ACC112 (cell line): ENCODE results near the gene POTEI.
A peak's percentile ranks its signal among the peaks of the same experiment; 100 is the strongest.
"Not testable (repeated sequence)": the region's sequence is repeated elsewhere in the genome, so short reads cannot be mapped to it uniquely, and the experiment has no call there.

Source experiments
- H2AFZ ChIP-seq: fragments of 200-600 bp; sonication (generic); one replicate; pipeline ENCODE4 v1.6.0; 2017; ENCODE audit warnings: antibody characterized with exemption, low read length; ENCODE audit not compliant: unreplicated experiment
- H3K27ac ChIP-seq: fragments of 200-600 bp; sonication (generic); 2 replicates; pipeline ENCODE4 v1.5.1; 2014; ENCODE audit warnings: low read depth, mild to moderate bottlenecking, antibody characterized with exemption, low read length, moderate library complexity
- H3K27me3 ChIP-seq: fragments of 200-600 bp; sonication (generic); 2 replicates; pipeline ENCODE4 v1.6.1; 2014; ENCODE audit warnings: mild to moderate bottlenecking, antibody characterized with exemption, low read length, moderate library complexity, mixed read lengths; ENCODE audit not compliant: insufficient read depth
- H3K36me3 ChIP-seq: fragments of 200-600 bp; sonication (generic); 2 replicates; pipeline ENCODE4 v1.6.1; 2016; ENCODE audit warnings: mild to moderate bottlenecking, antibody characterized with exemption, low read length, moderate library complexity, mixed read lengths; ENCODE audit not compliant: insufficient read depth
- H3K4me1 ChIP-seq: fragments of 200-600 bp; sonication (generic); one replicate; pipeline ENCODE4 v1.6.1; 2016; ENCODE audit warnings: low read length, mixed read lengths; ENCODE audit not compliant: insufficient read depth, unreplicated experiment, control insufficient read depth
- H3K4me3 ChIP-seq: fragments of 200-600 bp; sonication (generic); 2 replicates; pipeline ENCODE4 v1.5.1; 2014; ENCODE audit warnings: mild to moderate bottlenecking, low read depth, low read length
- H3K79me2 ChIP-seq: fragments of 200-600 bp; sonication (generic); one replicate; pipeline ENCODE4 v1.6.0; 2016; ENCODE audit warnings: low read length; ENCODE audit not compliant: control insufficient read depth, unreplicated experiment, insufficient read depth

POTEI gene

DNA sequence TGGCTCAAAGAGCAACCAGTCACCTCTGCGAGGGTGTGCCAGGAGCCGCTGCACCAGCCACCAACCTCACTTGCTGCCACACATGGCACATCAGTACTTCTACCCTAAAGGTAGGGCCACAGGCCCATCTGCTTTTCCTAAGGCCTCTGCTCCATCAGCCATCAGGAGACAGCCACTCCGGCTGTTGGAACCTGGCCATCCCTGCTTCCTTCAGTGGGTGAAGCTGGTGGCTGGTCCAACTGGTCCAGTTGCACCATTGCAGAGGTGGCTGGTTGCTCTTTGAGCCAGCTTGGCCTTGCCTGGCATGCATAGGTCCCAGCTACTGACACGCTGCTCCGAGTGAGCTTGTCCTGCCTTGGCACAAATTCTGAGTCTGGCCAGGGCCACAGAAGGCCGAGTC lies 53.7 kb downstream of the POTEI start:
- H3K4me1 ChIP-seq, H3K27ac ChIP-seq, H3K79me2 ChIP-seq, H3K27me3 ChIP-seq, H3K4me3 ChIP-seq, H2AFZ ChIP-seq, H3K36me3 ChIP-seq: not testable (repeated sequence)

DNA sequence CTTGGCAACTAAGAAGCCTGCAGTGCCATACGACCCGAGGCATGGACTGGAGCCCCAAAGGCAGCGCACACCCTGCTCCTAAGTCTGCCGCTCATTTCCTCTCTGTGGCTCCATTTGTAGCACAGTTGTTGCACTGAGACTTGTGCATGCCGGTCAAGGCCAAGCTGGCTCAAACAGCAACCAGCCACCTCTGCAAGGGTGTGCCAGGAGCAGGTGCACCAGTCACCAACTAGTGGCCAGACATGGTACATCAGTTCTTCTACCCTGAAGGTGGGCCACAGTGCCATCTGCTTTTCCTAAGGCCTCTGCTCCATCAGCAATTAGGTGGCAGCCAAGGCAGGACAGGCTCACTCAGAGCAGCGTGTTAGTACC lies 54.4 kb downstream of the POTEI start:
- not testable (repeated sequence) for H2AFZ ChIP-seq, H3K27ac ChIP-seq, H3K4me1 ChIP-seq, H3K27me3 ChIP-seq, H3K36me3 ChIP-seq, H3K79me2 ChIP-seq, H3K4me3 ChIP-seq

DNA sequence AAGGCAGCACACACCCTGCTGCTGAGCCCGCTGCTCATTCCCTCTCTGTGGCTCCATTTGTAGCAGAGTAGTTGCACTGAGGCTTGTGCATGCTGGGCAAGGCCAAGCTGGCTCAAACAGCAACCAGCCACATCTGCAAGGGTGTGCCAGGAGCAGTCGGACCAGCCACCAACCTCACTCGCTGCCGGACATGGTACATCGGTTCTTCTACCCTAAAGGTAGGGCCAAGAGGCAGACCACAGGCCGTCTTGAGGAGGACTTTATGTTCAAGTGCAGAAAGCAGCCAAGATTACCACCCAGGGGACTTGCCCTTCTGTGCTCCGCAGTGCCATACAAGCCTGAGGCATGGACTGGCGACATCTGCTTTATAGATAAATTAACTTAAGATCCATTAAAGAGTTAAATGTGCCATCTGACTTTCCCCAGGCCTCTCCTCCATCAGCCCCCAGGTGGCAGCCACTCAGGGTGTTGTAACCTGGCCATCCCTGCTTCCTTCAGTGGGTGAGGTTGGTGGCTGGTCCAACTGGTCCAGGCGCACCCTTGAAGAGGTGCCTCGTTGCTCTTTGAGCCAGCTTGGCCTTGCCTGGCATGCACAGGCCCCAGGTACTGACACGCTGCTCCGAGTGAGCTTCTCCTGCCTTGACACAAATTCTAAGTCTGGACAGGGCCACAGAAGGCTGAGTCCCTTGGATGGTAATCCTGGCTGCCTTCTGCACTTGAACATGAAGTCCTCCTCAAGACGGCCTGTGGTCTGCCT lies 55.0 kb downstream of the POTEI start:
- H3K27ac ChIP-seq, H3K79me2 ChIP-seq, H3K27me3 ChIP-seq, H3K4me1 ChIP-seq, H3K4me3 ChIP-seq, H2AFZ ChIP-seq, H3K36me3 ChIP-seq: not testable (repeated sequence)

DNA sequence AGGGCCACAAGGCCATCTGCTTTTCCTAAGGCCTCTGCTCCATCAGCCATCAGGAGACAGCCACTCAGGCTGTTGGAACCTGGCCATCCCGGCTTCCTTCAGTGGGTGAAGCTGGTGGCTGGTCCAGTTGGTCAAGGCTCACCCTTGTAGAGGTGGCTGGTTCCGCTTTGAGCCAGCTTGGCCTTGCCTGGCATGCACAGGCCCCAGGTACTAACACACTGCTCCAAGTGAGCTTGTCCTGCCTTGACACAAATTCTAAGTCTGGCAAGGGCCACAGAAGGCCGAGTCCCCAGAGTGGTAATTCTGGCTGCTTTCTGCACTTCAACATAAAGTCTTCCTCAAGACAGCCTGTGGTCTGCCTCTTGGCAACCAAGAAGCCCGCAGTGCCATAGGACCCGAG lies 56.2 kb downstream of the POTEI start:
- H3K36me3 ChIP-seq, H3K79me2 ChIP-seq, H3K4me3 ChIP-seq, H3K27ac ChIP-seq, H3K27me3 ChIP-seq, H3K4me1 ChIP-seq, H2AFZ ChIP-seq: not testable (repeated sequence)

DNA sequence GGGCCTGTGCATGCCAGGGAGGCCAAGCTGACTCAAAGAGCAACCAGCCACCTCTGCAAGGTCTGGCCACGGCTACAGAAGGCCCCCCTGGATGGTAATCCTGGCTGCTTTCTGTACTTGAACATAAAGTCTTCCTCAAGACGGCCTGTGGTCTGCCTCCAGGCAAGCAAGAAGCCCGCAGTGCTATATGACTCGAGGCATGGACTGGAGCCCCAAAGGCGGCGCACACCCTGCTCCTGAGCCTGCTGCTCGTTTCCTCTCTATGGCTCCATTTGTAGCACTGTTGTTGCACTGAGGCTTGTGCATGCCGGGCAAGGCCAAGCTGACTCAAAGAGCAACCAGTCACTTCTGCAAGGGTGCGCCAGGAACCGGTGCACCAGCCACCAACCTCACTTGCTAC lies 57.3 kb downstream of the POTEI start:
- not testable (repeated sequence) for H3K36me3 ChIP-seq, H3K4me1 ChIP-seq, H3K27ac ChIP-seq, H3K79me2 ChIP-seq, H3K27me3 ChIP-seq, H2AFZ ChIP-seq, H3K4me3 ChIP-seq

DNA sequence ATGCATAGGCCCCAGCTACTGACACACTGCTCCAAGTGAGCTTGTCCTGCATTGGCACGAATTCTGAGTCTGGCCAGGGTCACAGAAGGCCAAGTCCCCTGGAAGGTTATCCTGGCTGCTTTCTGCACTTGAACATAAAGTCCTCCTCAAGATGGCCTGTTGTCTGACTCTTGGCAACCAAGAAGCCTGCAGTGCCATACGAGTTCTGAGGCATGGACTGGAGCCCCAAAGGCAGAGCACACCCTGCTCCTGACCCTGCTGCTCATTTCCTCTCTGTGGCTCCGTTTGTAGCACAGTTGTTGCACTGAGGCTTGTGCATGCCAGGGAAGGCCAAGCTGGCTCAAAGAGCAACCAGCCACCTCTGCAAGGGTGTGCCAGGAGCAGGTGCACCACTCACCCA lies 57.9 kb downstream of the POTEI start:
- H3K79me2 ChIP-seq, H3K27me3 ChIP-seq, H2AFZ ChIP-seq, H3K4me1 ChIP-seq, H3K36me3 ChIP-seq, H3K27ac ChIP-seq, H3K4me3 ChIP-seq: not testable (repeated sequence)

DNA sequence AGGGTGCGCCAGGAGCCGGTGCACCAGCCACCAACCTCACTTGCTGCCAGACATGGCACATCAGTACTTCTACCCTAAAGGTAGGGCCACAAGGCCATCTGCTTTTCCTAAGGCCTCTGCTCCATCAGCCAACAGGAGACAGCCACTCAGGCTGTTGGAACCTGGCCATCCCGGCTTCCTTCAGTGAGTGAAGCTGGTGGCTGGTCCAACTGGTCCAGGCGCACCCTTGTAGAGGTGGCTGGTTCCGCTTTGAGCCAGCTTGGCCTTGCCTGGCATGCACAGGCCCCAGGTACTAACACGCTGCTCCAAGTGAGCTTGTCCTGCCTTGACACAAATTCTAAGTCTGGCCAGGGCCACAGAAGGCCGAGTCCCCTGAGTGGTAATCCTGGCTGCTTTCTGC lies 58.8 kb downstream of the POTEI start:
- not testable (repeated sequence) for H3K36me3 ChIP-seq, H3K4me1 ChIP-seq, H2AFZ ChIP-seq, H3K4me3 ChIP-seq, H3K27ac ChIP-seq, H3K79me2 ChIP-seq, H3K27me3 ChIP-seq

DNA sequence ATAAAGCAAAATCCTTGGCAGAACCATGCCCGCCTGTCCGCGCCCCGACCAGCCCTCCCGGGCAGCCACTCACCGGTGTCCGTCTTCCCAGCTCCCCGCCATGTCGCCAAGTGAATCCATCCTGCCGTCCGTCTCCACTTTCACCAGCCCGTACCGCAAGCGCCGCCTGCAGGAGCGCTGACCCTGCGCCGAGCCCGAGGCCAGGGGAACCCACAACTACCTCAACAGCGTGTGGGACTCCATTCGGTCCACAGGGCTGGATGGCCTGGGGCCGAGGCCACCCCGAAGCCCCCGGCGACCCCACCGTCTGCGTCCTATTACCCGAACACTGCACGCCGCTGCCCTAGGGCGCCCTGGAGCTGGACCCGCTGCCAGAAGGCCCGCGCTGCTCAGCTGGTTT lies 81.5 kb downstream of the POTEI start:
- not testable (repeated sequence) for H3K36me3 ChIP-seq, H3K79me2 ChIP-seq, H3K4me1 ChIP-seq, H2AFZ ChIP-seq, H3K27me3 ChIP-seq, H3K27ac ChIP-seq
- H3K4me3 ChIP-seq = peak overlapping the region; percentile 54

DNA sequence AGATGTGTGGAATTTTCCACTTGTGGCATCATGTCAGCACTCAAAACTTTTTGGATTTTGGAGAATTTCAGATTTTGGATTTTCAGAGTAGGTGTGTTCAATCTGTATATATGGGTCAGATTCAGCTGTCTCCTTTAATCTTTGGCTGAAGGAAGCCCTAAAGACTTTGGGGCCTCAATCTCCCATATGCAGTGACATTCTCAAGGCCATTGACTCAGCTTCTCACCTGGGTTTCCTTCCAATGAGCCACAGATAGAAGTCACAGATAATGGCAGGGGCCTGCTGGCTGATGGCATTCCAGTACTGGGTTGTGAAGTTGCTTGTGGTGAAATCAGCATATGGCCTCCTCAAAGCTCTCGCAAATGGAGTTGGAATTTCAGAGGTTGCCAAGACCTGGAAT lies 90.3 kb downstream of the POTEI start:
- not testable (repeated sequence) for H3K27ac ChIP-seq, H3K4me1 ChIP-seq, H2AFZ ChIP-seq, H3K4me3 ChIP-seq, H3K27me3 ChIP-seq, H3K79me2 ChIP-seq, H3K36me3 ChIP-seq

DNA sequence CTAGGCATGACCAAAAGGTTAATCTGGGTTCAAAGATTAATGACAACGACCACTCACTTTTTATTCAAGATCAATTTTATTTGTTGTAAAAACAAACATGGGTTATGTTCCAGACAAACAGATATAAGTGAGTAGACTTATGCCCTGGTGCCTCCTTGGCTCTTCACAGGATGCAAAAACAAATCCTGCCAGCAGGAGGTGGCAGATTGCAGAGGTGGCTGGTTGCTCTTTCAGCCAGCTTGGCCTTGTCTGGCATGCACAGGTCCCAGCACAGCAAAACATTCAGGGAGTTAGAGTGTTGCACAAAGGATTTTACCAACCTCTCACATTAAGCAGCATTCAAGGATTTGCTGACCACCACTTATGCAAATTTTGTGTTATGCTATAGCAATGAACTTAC lies 92.4 kb downstream of the POTEI start:
- not testable (repeated sequence) for H2AFZ ChIP-seq, H3K4me3 ChIP-seq, H3K36me3 ChIP-seq, H3K27me3 ChIP-seq, H3K4me1 ChIP-seq, H3K79me2 ChIP-seq, H3K27ac ChIP-seq
